ENCODE results near the gene GAS2L2.

GAS2L2 gene

DNA sequence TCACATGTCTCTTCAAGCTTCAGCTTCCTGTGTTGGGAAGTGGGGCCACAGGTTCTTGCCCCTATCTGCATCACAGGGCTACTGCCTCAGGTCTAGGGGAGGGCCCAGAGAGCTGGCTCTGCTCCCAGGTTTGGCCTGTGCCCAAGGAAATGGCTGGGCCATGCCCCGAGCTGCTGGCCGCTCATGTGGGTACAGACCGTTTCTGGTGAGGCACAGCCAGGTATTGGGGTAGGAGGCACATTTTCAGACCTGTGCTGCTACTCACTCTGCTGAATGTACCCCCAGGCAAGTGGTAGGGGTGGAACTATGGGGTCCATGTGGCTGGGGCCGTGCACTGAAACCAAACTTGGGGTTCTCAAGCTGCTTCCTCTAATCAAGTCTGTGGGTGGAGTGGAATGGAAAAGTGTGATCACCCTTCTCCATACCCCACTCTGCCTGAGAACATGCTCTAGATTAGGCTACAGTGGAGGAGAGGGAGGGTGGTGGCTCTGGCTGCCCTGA is 4.6 kb downstream of the GAS2L2 start:
- in situ Hi-C loops (cut with HindIII; ENCODE audit: low sequenced_read_pairs): loop anchor here (25.0 kb wide), 1 partner anchor 436 kb away; no protein-coding TSS in a partner anchor

DNA sequence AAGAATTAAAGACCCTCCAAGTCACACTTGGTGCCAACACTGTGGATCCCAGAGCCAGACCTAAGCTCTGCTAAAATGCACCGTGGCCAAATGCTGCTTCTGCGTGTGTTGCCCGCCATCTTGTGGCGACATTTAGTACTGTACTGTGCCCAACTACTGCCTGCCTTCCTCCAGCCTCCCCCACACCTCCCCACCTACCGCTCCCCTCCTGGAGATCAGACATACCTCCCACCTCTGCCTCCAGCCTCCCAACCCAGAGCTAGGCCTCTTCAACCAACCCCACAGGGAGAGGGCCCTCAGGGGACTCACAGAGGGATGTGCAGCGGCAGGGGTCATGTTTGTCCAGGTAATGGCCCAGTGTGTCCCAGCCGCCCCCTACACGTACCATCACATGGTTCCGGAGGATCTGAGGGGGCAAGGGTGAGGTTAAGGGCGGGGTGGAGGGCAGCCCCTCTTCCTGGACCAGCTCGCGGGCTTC is 5.5 kb downstream of the GAS2L2 start:
- in situ Hi-C loops (cut with HindIII; ENCODE audit: low sequenced_read_pairs): loop anchor here (25.0 kb wide), 1 partner anchor 435 kb away; no protein-coding TSS in a partner anchor

DNA sequence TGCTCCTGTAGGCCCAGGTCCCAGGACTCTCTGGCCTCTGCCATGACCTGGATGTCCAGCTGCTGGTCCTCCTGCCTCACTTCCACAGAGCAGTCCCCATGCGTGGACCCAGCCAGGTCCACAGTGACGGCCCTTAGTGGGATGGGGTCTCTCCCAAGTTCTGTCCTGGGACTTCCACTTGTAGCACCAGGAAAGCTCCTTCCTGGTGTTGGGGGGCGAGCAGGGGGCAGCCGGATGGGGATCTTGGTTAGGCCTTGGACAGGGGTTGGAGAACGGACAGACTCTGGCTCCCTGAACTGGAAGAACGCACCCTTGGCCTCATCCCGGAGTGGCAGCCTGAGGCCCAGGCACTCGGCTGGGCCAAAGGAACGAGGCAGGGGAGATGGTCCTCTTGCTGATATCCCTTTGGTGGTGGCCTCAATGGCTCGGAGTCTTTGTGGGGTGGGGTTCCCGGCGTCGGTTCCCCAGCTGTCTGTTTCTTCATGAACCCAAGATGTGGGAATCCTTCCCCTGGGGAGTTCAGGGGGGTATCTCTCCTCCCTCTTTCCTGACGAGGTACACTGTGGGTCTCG is 7.2 kb downstream of the GAS2L2 start:
- in situ Hi-C loops (cut with HindIII; ENCODE audit: low sequenced_read_pairs): loop anchor here (25.0 kb wide), 1 partner anchor 434 kb away; no protein-coding TSS in a partner anchor

DNA sequence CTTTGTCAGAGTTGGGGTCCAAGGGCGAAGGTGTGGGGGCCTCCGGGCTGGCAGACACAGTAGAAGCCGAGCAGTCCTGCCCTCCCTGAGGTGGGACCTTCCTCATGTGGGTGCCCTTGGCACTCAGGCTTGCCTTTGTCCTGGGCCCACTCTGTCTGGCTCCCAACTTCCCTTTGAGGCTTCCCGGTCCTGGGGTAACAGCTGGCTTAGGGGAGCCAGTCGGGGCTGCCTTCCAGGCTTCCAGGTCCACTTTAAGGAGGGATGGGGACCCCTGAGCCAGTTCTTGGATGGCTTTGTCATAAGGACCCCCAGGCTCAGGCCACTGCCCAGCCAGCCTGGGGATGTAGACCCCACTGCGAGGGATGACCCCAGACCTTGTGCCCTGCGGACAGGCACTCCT is 7.8 kb downstream of the GAS2L2 start:
- in situ Hi-C loops (cut with HindIII; ENCODE audit: low sequenced_read_pairs): loop anchor here (25.0 kb wide), 1 partner anchor 433 kb away; no protein-coding TSS in a partner anchor

DNA sequence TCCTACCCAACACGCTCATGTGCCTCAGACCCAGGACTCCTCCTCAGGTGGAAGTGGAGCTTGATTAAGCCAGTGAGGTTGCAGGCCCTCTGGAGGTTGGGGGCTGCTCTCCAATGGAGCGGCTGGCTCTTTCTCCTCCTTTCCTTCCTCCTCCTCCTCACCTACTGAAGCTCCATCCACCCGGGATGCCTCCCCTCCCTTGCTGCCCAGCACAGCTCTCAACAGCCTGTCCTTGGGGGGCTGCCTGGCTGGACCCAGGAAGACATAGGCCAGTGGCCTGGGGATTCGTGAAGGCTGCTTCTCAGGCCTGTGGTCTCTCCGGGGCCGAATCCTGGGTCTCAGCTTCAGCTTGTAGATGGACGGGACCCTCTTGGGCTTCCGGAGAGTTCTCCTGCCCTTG is 8.2 kb downstream of the GAS2L2 start:
- in situ Hi-C loops (cut with HindIII; ENCODE audit: low sequenced_read_pairs): loop anchor here (25.0 kb wide), 1 partner anchor 433 kb away; no protein-coding TSS in a partner anchor

DNA sequence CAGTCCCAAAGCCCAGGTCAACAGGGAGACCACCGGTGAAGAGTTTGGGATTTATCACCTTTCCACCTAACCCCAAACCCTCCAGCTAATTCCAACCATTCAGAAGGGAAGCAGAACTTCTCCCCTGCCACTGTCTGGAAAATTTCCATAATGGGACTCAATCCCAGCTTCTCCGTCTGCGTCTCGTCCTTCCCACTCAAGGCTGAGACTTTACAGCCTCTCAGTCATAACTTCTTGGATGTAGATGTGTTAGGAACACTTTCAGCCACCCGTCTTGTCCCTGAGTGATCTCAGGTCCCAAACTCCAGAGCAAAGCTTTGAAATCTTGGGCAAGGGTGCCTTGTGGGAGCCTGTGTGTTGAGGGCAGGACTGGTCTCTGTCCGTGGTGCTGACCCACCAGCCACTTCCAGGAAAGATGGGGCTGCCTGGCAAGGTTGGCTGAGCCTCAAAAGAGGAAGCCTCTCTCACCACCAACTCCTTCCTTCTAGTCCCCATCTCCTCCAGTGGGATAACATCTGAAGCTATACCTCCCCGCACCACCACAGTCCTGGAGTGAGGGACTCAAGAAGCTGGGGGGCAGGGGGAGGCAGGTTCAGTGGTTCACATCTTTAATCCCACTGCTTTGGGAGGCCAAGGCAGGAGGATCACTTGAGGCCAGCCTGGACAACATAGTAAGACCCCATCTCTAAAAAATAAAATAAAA is 9.3 kb downstream of the GAS2L2 start:
- in situ Hi-C loops (cut with HindIII; ENCODE audit: low sequenced_read_pairs): loop anchor here (25.0 kb wide), 1 partner anchor 431 kb away; no protein-coding TSS in a partner anchor

DNA sequence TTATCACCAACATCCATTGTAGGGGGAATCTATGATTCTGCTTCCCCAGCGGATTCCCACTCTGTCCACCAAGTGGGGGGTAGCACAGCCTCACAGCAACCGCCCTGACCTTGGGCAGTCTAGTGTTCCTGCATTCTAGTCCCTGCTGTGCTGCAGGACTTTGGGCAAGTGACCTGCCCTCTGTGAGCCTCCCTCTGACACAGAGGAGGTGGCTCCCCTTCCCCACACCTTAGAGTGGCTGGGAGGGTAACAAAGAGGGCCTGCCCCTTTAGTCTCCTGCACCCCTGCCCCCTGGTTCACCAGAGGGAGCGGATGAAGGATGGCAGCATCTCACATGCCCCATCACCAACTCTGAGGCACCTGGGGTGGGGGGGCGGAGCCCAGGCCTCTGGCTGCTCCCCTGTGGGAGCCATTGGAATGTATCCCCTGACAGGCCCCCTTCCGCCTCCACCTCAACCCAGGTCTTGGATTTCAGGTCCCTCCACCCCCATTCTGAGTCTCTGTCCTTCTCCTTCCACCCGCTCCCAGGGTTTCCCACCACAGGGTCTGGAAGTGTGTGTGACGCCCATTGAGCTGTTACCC is 10.1 kb downstream of the GAS2L2 start:
- in situ Hi-C loops (cut with HindIII; ENCODE audit: low sequenced_read_pairs): loop anchor here (25.0 kb wide), 1 partner anchor 431 kb away; no protein-coding TSS in a partner anchor

DNA sequence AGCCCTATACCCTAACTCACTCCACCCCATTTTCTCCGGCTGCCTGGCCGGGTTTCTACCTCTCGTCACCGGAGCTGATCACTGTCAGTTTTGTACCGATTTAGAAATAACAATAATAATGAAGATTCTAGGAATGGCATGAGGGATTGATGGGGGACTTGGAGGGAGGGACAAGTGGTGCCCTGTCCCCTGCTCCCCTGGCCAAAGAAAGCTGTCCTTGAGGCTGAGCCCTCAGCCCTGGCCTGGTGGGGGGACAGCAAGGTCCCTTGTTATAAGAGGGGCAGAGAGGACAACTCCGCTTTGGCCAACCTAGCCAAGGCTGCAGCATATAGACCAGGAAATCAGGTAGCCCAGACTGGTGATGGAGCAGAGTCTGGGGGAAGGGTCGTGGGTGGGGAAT is 10.5 kb downstream of the GAS2L2 start:
- in situ Hi-C loops (cut with HindIII; ENCODE audit: low sequenced_read_pairs): loop anchor here (25.0 kb wide), 1 partner anchor 430 kb away; no protein-coding TSS in a partner anchor

DNA sequence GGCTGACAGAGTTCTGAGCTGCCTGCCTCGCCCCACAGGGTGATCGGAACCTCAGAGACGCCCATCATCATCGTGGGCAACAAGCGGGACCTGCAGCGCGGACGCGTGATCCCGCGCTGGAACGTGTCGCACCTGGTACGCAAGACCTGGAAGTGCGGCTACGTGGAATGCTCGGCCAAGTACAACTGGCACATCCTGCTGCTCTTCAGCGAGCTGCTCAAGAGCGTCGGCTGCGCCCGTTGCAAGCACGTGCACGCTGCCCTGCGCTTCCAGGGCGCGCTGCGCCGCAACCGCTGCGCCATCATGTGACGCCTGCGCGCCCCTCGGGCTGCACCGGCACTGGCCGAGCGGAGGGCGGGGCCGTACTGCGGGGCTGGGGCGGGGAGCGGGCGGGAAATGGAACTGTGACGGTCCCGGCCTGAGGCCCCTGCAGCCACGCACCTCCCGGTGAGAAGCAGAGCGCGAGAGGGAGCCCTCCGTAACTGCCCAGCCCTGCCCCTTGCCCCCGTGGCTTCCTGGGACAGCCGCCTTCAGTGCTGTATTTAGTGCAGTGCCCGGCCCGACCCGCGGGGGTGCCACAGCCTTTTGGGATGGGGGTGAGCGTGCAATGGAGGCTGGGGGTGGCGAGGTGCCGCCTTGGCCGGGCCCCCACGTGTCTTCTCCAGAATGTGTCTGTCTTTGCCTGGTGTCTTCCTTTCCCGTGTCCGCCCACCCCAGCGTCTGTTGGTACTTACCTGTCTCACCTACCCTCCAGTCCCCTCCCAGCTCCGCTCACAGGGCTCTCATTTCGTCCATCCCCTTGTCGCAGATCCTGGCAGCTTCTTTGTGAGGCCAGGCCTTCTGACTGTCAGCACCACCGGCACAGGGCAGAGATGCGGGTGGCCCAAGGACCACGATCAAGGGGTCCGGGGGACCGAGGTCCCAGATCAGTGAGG is 11.8 kb downstream of the GAS2L2 start:
- in situ Hi-C loops (cut with HindIII; ENCODE audit: low sequenced_read_pairs): loop anchor here (25.0 kb wide), 1 partner anchor 429 kb away; no protein-coding TSS in a partner anchor

DNA sequence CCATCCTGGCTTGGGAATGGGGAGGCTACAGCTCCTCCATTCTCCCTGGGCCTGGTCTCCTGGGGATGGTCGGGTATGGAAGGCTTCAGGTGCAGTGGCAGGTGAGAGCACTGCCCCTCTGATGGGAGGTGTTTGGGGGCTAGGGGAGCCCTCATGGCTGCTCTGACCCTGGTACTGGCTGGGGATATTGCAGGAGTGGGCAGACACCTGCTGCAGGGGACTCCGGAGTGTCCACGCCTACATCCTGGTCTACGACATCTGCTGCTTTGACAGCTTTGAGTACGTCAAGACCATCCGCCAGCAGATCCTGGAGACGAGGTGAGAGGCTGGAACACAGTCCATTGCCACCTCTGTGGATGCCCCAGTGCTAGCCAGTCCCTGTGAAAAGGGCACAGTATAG is 12.8 kb downstream of the GAS2L2 start:
- in situ Hi-C loops (cut with HindIII; ENCODE audit: low sequenced_read_pairs): loop anchor here (25.0 kb wide), 1 partner anchor 428 kb away; no protein-coding TSS in a partner anchor

DNA sequence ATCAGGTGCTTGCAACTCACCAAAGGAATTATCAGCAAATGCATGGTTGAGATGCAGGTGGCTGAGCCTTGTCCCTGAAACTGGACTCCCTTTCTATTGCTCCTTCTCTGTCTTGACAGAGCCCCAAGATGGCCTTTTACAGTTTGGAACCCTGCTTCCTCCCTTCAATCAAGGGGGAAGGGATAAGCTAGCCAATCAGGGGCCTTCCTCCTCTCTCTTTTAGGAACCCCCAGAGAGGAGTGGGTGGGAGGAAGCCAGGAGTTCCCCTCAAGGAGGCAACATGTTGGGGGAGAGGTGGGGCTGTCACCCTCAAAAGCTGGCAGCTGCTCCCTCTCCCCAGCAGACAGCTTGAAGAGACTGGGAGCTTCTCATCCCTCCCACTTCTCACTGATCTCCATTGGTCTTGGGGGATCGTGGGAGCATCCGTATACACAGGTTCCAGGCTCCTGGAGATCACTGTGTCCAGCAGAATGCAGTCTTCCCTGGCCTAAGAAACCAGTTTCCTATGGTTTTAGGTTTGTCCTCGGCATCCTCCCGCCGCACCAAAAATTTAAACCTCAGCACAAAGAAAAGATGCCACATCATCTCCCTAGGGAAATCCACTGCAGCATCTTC is 14.4 kb downstream of the GAS2L2 start:
- in situ Hi-C loops (cut with HindIII; ENCODE audit: low sequenced_read_pairs): loop anchor here (25.0 kb wide), 1 partner anchor 426 kb away; no protein-coding TSS in a partner anchor

DNA sequence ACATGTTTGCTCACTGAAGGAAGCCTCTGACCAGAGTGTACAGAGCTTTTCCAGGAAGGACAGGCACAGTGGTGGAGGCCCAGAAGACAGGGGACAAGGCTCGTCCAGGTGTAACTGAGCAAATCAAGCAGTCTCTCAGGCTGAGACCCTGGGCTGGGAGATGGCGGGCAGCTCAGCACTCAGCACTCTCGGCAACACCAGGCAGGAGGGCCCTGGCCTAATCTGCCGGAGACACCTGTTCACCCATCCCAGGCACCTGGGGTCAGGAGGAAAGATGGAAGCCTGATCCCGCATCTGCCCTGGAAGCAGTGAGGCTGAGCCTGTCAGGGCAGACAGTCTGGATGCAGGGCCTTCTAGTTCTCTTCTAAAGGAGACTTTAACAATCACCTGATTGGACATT is 16.8 kb downstream of the GAS2L2 start:
- in situ Hi-C loops (cut with HindIII; ENCODE audit: low sequenced_read_pairs): loop anchor here (25.0 kb wide), 1 partner anchor 424 kb away; no protein-coding TSS in a partner anchor

DNA sequence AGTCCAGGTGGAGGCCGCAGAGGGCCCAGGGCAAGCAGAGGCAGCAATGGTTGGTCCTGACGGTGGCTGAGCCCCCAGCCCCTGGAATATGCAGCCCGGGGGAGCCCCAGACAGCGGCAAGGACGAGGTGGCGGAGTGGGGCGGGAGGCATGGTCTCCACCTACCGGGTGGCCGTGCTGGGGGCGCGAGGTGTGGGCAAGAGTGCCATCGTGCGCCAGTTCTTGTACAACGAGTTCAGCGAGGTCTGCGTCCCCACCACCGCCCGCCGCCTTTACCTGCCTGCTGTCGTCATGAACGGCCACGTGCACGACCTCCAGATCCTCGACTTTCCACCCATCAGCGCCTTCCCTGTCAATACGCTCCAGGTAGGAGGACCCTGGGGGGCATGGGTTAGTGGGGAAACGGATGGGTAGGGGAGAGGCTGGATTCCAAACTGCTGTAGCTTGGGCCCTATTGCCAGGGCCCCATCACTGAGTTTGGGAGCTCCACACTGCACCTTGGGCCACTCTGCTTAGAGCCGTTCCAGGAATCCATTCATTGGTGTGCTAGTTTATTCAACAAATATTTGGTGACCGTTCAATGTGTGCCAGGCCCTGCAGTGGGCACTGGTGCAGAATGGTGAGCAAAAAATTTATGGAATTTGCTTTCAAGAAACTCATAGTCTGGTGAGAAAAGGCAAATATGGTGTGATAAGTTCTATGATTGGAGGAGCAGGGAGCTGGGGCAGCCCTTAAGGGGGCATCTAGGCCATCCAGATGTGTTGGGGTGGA is 17.8 kb downstream of the GAS2L2 start:
- in situ Hi-C loops (cut with HindIII; ENCODE audit: low sequenced_read_pairs): loop anchor here (25.0 kb wide), 1 partner anchor 423 kb away; no protein-coding TSS in a partner anchor

DNA sequence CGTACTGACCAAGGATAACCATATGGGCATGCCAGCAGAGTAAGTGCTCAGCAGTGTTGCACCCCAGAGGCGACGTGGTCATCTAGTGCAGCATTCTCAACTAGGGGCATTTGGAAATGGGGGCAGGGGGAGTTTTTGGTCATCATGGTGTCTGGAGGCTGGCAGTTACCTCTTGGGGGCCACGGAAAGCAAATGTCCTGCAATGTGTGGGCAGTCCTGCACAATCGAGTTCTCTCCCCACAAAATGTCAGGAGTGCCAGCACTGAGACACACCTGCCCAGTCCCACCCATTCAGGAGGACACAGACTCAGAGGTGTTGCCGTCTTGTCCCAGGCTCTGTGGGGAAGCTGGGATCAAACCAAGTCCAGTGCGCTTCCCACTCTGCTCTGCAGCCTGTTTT is 18.6 kb downstream of the GAS2L2 start:
- in situ Hi-C loops (cut with HindIII; ENCODE audit: low sequenced_read_pairs): loop anchor here (25.0 kb wide), 1 partner anchor 422 kb away; no protein-coding TSS in a partner anchor

DNA sequence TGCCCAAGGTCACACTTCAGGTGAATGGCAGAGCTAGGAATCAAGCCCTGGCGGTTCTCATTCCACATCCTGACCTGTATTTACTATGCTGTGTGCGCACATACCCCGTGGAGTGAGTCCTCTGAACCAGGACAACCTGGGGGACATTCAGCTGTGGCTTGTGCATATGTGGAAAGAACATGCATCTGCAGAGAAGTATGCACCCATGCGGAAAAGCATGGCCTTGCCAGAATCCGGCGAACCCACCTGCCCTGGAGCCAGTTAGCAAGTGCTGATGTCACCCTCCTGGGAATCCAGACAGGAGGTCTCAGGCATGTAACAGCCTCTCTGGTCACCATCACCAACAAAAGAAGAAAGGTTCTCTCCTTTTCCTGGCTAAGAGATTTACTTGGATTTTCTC is 19.7 kb downstream of the GAS2L2 start:
- in situ Hi-C loops (cut with HindIII; ENCODE audit: low sequenced_read_pairs): loop anchor here (25.0 kb wide), 1 partner anchor 421 kb away; no protein-coding TSS in a partner anchor

DNA sequence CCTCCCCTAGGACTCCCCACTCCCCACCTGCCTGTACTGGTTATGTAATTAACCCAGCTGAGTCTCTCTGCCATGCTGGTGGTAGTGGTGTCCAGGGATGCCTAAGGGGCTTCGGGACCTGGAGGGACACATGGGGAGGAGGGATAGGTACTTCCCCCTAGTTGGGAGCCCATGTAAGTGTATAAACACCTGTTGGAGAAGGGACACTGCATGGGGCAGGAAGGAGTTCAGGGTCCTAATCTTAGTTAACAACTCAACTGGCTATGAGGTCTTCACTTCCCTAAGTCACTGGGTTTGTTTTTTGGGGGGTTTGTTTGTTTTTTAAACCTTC is 20.3 kb downstream of the GAS2L2 start:
- in situ Hi-C loops (cut with HindIII; ENCODE audit: low sequenced_read_pairs): loop anchor here (25.0 kb wide), 1 partner anchor 420 kb away; no protein-coding TSS in a partner anchor

DNA sequence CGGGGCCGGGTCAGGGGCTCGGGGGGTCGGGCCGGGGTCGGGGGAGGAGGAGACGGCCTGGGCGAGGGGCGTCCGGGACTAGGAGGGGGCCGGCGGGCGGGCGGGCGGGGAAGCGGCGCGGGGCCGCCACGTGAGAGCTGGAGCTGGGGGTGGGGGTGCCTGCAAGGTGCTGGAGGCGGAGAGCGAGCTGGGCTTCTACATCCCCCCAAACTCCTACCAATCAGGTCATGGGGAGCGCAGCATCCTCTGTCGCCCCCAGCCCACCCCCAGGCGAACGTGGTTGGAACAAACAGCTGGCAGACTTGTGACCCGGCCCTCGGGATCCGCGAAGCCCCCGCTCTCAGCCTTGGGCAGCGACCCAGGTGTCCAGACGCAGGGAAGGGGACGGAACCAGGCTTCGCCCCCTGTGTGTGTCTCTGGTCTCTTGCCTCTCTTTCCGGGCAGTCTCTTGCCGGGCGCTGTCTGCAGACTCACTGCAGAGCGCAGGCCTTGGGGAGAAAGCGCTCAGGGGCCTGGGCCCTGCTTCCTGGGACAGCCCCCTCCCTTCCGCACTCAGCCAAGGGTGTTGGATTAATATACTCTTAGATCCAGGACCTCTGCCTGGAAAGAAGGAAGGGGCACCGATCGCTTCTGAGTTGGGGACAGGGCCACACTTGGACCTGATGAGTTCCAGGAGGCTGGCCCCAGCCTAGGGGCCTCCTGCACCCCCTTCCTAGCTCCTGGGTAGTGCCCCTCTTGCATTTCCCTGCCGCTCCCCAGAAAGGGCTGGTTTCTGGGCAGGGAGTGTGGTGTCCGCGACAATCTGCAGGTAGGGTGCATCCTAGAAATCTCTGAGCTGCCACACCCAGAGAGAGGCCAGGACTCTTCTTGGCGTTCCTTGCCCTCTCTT is 20.9 kb downstream of the GAS2L2 start:
- in situ Hi-C loops (cut with HindIII; ENCODE audit: low sequenced_read_pairs): loop anchor here (25.0 kb wide), 1 partner anchor 420 kb away; no protein-coding TSS in a partner anchor

Data from DLD1 (cell line).